Hepatocyte (in vitro differentiated cells): ENCODE measurements around the gene STK39.

Experiments
- CTCF ChIP-seq: fragments of 200-600 bp; sonication (generic); IDR thresholded peaks from 2 replicates; pipeline ENCODE4 v1.5.1; 2016; ENCODE audit warnings: antibody characterized with exemption, mild to moderate bottlenecking; ENCODE audit not compliant: poor library complexity
- EZH2 ChIP-seq: fragments of 200-600 bp; sonication (generic); IDR thresholded peaks from 2 replicates; pipeline ENCODE4 v1.6.1; 2016; ENCODE audit warnings: antibody characterized with exemption, mild to moderate bottlenecking, borderline replicate concordance

GRCh38 chr2:168241746-168242145 lies 5.6 kb downstream of the STK39 start:
- TF ChIP-seq CTCF: no peak
- TF ChIP-seq EZH2: no peak
